H1 (cell line): Measurements from ENCODE around the gene PLEKHB1. TPM values are rescaled to one million over a fixed set of nuclear protein-coding genes. Genes with fewer than 3 reads are reported as not detected.

Experiments used
- CHD2 ChIP-seq: IDR thresholded peaks from 2 replicates; pipeline ENCODE4 v1.6.1; 2012; ENCODE audit warnings: low read length, improper control_type of control experiment
- KDM1A ChIP-seq: fragments of 200-600, 300-600 bp; sonication (generic); IDR thresholded peaks from 2 replicates; pipeline ENCODE4 v1.7.1; 2016; ENCODE audit warnings: mild to moderate bottlenecking, low read length, borderline replicate concordance
- polyA plus RNA-seq, 7 experiments: library from polyadenylated mRNA; depleted of rRNA in 3 of 7; stranded (reverse) in 5 of 7; unstranded in 2 of 7; fragments of >200 nt in 5 of 7; fragments of 200-250 nt in 2 of 7; gene quantifications; 1 replicate in 5 of 7; 2 replicates in 1 of 7; 4 replicates in 1 of 7; pipeline versions ENCODE4 v1.2.1 to v1.2.3, GENCODE V29; 2011 to 2013; ENCODE audit warnings: missing spikeins in 2 of 7, mixed read lengths in 2 of 7
- total RNA-seq: library from RNA; stranded (reverse); fragmentation: NEBNext Ultra II Directional; extraction: Animal tissue kit (Norgen Biotek cat#: 25700); gene quantifications from 2 replicates; pipeline ENCODE4 v1.2.1, GENCODE V29; 2021
- TF ChIP-seq, protein P1 (sequence below): fragments of 300-600 bp; sonication (generic); IDR thresholded peaks from 2 replicates; pipeline ENCODE4 v1.7.1; 2012; ENCODE audit warnings: low read length, moderate library complexity, mild to moderate bottlenecking, inconsistent platforms; ENCODE audit not compliant: insufficient replicate concordance

Gene PLEKHB1
- total and polyA plus RNA-seq, 2 of the 8 experiments (the other 6 are each of a cell fraction or from before 2014, with no cell fraction given) = 14.8 to 24.5 TPM

DNA sequence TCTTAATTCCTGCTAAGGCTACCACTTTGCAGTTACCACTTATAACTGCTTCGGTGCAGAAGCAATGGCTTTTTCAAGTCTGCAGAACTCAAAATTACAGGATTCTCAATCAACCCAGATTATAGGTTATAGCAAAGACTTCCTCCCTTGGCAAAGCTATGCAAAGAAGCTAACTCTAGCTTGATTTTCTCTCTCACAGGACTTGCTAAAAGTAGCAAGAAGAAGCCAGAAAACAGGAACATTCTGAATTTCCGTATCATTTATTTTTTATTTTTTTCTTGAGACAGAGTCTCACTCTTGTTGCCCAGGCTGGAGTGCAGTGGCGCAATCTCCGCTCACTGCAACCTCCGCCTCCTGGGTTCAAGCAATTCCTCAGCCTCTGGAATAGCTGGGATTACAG is 10.7 kb upstream of the PLEKHB1 start (continued):
- TF ChIP-seq, protein P1, sequence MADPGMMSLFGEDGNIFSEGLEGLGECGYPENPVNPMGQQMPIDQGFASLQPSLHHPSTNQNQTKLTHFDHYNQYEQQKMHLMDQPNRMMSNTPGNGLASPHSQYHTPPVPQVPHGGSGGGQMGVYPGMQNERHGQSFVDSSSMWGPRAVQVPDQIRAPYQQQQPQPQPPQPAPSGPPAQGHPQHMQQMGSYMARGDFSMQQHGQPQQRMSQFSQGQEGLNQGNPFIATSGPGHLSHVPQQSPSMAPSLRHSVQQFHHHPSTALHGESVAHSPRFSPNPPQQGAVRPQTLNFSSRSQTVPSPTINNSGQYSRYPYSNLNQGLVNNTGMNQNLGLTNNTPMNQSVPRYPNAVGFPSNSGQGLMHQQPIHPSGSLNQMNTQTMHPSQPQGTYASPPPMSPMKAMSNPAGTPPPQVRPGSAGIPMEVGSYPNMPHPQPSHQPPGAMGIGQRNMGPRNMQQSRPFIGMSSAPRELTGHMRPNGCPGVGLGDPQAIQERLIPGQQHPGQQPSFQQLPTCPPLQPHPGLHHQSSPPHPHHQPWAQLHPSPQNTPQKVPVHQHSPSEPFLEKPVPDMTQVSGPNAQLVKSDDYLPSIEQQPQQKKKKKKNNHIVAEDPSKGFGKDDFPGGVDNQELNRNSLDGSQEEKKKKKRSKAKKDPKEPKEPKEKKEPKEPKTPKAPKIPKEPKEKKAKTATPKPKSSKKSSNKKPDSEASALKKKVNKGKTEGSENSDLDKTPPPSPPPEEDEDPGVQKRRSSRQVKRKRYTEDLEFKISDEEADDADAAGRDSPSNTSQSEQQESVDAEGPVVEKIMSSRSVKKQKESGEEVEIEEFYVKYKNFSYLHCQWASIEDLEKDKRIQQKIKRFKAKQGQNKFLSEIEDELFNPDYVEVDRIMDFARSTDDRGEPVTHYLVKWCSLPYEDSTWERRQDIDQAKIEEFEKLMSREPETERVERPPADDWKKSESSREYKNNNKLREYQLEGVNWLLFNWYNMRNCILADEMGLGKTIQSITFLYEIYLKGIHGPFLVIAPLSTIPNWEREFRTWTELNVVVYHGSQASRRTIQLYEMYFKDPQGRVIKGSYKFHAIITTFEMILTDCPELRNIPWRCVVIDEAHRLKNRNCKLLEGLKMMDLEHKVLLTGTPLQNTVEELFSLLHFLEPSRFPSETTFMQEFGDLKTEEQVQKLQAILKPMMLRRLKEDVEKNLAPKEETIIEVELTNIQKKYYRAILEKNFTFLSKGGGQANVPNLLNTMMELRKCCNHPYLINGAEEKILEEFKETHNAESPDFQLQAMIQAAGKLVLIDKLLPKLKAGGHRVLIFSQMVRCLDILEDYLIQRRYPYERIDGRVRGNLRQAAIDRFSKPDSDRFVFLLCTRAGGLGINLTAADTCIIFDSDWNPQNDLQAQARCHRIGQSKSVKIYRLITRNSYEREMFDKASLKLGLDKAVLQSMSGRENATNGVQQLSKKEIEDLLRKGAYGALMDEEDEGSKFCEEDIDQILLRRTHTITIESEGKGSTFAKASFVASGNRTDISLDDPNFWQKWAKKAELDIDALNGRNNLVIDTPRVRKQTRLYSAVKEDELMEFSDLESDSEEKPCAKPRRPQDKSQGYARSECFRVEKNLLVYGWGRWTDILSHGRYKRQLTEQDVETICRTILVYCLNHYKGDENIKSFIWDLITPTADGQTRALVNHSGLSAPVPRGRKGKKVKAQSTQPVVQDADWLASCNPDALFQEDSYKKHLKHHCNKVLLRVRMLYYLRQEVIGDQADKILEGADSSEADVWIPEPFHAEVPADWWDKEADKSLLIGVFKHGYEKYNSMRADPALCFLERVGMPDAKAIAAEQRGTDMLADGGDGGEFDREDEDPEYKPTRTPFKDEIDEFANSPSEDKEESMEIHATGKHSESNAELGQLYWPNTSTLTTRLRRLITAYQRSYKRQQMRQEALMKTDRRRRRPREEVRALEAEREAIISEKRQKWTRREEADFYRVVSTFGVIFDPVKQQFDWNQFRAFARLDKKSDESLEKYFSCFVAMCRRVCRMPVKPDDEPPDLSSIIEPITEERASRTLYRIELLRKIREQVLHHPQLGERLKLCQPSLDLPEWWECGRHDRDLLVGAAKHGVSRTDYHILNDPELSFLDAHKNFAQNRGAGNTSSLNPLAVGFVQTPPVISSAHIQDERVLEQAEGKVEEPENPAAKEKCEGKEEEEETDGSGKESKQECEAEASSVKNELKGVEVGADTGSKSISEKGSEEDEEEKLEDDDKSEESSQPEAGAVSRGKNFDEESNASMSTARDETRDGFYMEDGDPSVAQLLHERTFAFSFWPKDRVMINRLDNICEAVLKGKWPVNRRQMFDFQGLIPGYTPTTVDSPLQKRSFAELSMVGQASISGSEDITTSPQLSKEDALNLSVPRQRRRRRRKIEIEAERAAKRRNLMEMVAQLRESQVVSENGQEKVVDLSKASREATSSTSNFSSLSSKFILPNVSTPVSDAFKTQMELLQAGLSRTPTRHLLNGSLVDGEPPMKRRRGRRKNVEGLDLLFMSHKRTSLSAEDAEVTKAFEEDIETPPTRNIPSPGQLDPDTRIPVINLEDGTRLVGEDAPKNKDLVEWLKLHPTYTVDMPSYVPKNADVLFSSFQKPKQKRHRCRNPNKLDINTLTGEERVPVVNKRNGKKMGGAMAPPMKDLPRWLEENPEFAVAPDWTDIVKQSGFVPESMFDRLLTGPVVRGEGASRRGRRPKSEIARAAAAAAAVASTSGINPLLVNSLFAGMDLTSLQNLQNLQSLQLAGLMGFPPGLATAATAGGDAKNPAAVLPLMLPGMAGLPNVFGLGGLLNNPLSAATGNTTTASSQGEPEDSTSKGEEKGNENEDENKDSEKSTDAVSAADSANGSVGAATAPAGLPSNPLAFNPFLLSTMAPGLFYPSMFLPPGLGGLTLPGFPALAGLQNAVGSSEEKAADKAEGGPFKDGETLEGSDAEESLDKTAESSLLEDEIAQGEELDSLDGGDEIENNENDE = no peak
- TF ChIP-seq KDM1A (no peak), CHD2 (no peak)
